ENCODE results near the gene MYL10. TPM values are rescaled to one million over a fixed set of nuclear protein-coding genes. Genes with fewer than 3 reads are reported as not detected.

The MYL10 gene
- total and polyA plus RNA-seq, 2 experiments from 2014 or later, result 1.3 TPM; not detected in 1

DNA sequence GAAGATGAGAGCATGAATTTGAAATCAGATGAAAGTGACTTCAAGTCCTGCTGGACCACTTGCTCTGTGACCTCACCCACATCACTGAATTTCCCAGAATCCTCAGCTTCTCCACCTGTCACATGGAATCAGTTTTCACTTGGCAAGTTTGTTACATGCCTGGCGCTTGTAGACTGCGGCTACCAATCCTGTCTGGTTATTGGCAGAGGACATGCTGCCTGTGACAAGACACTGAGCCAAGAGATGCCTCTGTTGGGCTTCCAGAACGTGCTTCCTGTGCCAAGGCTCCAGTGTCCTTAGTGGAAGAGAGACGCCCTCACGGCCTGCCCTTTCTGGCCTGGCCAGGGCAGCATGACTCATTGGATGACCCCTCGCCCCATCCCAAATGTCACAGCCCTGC, 4.4 kb upstream of the MYL10 start:
- Histone ChIP-seq H3K4me2 (no peak overlapping the region), H3K4me3 (no peak overlapping the region), H3K4me1 (ENCODE audit: insufficient read depth) (no peaks in the 10 kb centered on the region), H3F3A (replicated peaks; ENCODE audit: low read depth) (no peaks in the 10 kb centered on the region), H3K79me2 (replicated peaks; ENCODE audit: insufficient read depth) (no peaks in the 10 kb centered on the region), H2AFZ (no peak overlapping the region), H3K27me3 (ENCODE audit: insufficient read depth) (no peaks in the 10 kb centered on the region), H3K36me3 (ENCODE audit: insufficient read depth) (no peaks in the 10 kb centered on the region), H3K27ac (ENCODE audit: low read depth) (no peak overlapping the region), H4K20me1 (replicated peaks; ENCODE audit: insufficient read depth) (no peaks in the 10 kb centered on the region), H3K9me2 (ENCODE audit: insufficient read depth) (no peaks in the 10 kb centered on the region)
- no peaks in the 10 kb centered on the region for H3K36me3 Mint-ChIP-seq (ENCODE audit: low read depth)
- ATAC-seq (no peak), DNase-seq (ENCODE audit: low spot score) (no peak)
- H3K27me3 Mint-ChIP-seq (ENCODE audit: insufficient read depth, low read depth, poor library complexity), result peaks cover 6% of the 10 kb centered on the region
- H3K9me3 Mint-ChIP-seq, result peaks cover 12% of the 10 kb centered on the region
- no peak overlapping the region for H3K4me3 Mint-ChIP-seq
- no peaks in the 10 kb centered on the region; the same call in 2 of the 3 replicates for H3K4me1 Mint-ChIP-seq
- H3K27ac Mint-ChIP-seq, result no peak overlapping the region
- TF ChIP-seq POLR2AphosphoS5 (IDR thresholded peaks at IDR 0.05; ENCODE audit: low read depth) (no peak), EZH2 (IDR thresholded peaks at IDR 0.05; ENCODE audit: low read depth, unreplicated experiment) (no peak)
- TF ChIP-seq, protein P1, sequence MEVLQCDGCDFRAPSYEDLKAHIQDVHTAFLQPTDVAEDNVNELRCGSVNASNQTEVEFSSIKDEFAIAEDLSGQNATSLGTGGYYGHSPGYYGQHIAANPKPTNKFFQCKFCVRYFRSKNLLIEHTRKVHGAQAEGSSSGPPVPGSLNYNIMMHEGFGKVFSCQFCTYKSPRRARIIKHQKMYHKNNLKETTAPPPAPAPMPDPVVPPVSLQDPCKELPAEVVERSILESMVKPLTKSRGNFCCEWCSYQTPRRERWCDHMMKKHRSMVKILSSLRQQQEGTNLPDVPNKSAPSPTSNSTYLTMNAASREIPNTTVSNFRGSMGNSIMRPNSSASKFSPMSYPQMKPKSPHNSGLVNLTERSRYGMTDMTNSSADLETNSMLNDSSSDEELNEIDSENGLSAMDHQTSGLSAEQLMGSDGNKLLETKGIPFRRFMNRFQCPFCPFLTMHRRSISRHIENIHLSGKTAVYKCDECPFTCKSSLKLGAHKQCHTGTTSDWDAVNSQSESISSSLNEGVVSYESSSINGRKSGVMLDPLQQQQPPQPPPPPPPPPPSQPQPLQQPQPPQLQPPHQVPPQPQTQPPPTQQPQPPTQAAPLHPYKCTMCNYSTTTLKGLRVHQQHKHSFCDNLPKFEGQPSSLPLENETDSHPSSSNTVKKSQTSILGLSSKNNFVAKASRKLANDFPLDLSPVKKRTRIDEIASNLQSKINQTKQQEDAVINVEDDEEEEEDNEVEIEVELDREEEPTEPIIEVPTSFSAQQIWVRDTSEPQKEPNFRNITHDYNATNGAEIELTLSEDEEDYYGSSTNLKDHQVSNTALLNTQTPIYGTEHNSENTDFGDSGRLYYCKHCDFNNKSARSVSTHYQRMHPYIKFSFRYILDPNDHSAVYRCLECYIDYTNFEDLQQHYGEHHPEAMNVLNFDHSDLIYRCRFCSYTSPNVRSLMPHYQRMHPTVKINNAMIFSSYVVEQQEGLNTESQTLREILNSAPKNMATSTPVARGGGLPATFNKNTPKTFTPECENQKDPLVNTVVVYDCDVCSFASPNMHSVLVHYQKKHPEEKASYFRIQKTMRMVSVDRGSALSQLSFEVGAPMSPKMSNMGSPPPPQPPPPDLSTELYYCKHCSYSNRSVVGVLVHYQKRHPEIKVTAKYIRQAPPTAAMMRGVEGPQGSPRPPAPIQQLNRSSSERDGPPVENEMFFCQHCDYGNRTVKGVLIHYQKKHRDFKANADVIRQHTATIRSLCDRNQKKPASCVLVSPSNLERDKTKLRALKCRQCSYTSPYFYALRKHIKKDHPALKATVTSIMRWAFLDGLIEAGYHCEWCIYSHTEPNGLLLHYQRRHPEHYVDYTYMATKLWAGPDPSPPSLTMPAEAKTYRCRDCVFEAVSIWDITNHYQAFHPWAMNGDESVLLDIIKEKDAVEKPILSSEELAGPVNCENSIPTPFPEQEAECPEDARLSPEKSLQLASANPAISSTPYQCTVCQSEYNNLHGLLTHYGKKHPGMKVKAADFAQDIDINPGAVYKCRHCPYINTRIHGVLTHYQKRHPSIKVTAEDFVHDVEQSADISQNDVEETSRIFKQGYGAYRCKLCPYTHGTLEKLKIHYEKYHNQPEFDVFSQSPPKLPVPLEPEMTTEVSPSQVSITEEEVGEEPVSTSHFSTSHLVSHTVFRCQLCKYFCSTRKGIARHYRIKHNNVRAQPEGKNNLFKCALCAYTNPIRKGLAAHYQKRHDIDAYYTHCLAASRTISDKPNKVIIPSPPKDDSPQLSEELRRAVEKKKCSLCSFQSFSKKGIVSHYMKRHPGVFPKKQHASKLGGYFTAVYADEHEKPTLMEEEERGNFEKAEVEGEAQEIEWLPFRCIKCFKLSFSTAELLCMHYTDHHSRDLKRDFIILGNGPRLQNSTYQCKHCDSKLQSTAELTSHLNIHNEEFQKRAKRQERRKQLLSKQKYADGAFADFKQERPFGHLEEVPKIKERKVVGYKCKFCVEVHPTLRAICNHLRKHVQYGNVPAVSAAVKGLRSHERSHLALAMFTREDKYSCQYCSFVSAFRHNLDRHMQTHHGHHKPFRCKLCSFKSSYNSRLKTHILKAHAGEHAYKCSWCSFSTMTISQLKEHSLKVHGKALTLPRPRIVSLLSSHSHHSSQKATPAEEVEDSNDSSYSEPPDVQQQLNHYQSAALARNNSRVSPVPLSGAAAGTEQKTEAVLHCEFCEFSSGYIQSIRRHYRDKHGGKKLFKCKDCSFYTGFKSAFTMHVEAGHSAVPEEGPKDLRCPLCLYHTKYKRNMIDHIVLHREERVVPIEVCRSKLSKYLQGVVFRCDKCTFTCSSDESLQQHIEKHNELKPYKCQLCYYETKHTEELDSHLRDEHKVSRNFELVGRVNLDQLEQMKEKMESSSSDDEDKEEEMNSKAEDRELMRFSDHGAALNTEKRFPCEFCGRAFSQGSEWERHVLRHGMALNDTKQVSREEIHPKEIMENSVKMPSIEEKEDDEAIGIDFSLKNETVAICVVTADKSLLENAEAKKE (CRISPR knock-in tag; IDR thresholded peaks at IDR 0.05), result no peak

DNA sequence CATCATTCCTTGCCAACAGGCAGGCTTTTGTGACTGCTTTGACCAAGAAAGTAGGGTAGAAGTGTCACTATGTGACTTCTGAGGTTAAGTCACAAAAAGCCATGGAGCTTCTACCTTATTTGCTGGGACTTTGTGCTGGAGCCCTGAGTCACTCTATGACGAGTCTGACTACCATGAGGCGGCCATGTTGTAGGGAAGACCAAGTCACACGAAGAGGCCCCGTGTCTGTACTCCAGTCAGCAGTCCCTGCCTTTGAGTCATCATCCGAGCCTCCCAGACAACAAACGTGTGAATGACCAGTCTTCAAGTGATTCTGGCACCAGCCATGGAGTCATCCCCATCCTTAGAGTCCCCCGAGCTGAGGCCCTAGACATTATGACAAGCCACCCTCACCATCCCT, 3.5 kb upstream of the MYL10 start:
- Histone ChIP-seq H3K79me2 (replicated peaks; ENCODE audit: insufficient read depth) (no peaks in the 10 kb centered on the region), H3K4me3 (no peak overlapping the region), H3K27ac (ENCODE audit: low read depth) (no peak overlapping the region), H3K4me1 (ENCODE audit: insufficient read depth) (no peaks in the 10 kb centered on the region), H3F3A (replicated peaks; ENCODE audit: low read depth) (no peaks in the 10 kb centered on the region), H3K36me3 (ENCODE audit: insufficient read depth) (no peaks in the 10 kb centered on the region), H3K4me2 (no peak overlapping the region), H2AFZ (no peak overlapping the region), H3K9me2 (ENCODE audit: insufficient read depth) (no peaks in the 10 kb centered on the region), H4K20me1 (replicated peaks; ENCODE audit: insufficient read depth) (no peaks in the 10 kb centered on the region), H3K27me3 (ENCODE audit: insufficient read depth) (no peaks in the 10 kb centered on the region)
- Mint-ChIP-seq H3K36me3 (ENCODE audit: low read depth) (no peaks in the 10 kb centered on the region), H3K27me3 (ENCODE audit: insufficient read depth, low read depth, poor library complexity) (peaks cover 6% of the 10 kb centered on the region), H3K9me3 (peaks cover 12% of the 10 kb centered on the region), H3K27ac (no peak overlapping the region), H3K4me3 (no peak overlapping the region), H3K4me1 (no peaks in the 10 kb centered on the region; the same call in 2 of the 3 replicates)
- DNase-seq (ENCODE audit: low spot score) (no peak), ATAC-seq (no peak)
- TF ChIP-seq, protein P2, sequence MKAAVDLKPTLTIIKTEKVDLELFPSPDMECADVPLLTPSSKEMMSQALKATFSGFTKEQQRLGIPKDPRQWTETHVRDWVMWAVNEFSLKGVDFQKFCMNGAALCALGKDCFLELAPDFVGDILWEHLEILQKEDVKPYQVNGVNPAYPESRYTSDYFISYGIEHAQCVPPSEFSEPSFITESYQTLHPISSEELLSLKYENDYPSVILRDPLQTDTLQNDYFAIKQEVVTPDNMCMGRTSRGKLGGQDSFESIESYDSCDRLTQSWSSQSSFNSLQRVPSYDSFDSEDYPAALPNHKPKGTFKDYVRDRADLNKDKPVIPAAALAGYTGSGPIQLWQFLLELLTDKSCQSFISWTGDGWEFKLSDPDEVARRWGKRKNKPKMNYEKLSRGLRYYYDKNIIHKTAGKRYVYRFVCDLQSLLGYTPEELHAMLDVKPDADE (IDR thresholded peaks at IDR 0.05), result no peak
- no peak for TF ChIP-seq CREB1 (CRISPR knock-in tag; IDR thresholded peaks at IDR 0.05; ENCODE audit: low read depth)

Data from GM23338 (cell line).